ENCODE data around the gene IL4R.
A peak's percentile ranks its signal among the peaks of the same experiment; 100 is the strongest.
"Not testable (repeated sequence)": the region's sequence is repeated elsewhere in the genome, so short reads cannot be mapped to it uniquely, and the experiment has no call there.

Gene IL4R

DNA sequence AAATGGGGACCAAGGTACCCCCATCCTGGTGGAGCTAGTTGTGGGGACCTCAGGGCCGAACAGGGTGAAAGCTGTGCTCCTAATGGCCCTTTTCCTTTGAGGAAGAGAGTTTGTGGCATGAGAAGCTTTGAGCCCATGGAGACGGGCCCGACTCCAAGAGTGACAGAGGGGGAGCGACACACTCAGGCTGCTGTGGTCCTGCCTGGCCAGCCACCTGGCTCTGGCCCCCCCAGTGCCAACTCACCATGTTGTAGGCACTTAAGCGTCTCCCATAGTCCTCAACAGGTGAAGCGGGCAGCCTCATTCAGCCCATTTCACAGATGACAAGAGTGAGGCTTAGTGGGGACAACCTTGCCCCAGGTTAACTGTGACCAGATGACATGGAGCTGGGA is 89.8 kb downstream of the IL4R start:
- no peak for DNase-seq (ENCODE audit: low read depth in 2 of 2)

GRCh38 chr16:27404163-27404823 is 90.5 kb downstream of the IL4R start:
- DNase-seq (ENCODE audit: low read depth in 2 of 2), result no peak

- DNase-seq (ENCODE audit: low read depth in 2 of 2), result peak; percentile 69 to 75
These were observed 92.0 kb downstream of the IL4R start for GRCh38 chr16:27405546-27406451.

DNA sequence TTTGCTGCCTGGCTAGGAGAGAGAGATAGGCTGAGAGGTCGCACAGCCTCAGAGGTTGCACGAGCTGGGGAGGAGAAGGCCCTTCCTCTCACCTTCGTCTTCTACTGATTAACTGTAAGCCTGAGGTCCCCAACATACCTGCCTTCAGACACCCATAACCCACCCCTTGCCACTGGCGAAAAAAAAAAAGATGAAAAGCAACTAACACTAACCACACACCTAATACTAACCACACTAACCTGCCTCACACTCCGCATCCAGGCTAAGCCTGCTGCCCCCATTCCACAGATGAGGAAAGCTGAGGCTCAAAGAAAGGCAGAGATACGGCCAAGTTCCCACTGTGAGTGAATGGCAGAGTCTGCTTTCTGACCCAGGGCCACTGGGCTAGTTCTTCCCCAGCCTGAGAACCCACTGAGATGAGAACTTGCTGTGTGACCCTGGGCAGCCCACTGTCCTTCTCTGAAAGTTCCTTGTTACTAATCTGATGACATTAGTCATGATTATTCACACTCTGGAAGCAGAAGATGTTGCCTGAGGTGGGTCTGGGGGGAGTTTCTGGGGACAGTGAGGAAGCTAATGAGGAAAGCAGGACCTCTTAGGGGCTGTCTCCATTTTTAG is 92.8 kb downstream of the IL4R start:
- no peak for DNase-seq (ENCODE audit: low read depth in 2 of 2)

- no peak for DNase-seq (ENCODE audit: low read depth in 2 of 2)
These were observed 93.4 kb downstream of the IL4R start for GRCh38 chr16:27407133-27407532.

- no peak for DNase-seq (ENCODE audit: low read depth in 2 of 2)
These were observed 94.3 kb downstream of the IL4R start for GRCh38 chr16:27408012-27408601.

DNA sequence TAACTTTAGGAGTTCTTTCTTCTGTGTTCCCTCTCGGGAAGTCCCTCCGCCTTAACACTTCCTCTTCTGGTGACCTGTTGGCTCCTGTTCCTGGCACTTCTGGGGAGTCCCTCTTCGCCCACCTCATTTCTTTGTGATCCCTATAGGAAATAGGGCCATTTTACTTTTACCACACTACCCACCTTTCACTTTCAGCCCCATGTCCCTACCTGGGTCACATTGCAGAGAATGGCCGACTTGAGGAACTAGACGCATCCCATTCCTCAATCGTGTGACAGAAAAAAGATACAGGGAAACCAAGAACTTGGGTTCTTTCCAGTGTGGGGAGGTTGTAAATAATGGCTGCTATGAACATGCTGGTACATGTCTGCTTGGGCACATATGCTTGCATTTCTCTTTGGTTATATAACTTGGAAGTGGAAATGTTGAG is 94.8 kb downstream of the IL4R start:
- no peak for DNase-seq (ENCODE audit: low read depth in 2 of 2)

DNA sequence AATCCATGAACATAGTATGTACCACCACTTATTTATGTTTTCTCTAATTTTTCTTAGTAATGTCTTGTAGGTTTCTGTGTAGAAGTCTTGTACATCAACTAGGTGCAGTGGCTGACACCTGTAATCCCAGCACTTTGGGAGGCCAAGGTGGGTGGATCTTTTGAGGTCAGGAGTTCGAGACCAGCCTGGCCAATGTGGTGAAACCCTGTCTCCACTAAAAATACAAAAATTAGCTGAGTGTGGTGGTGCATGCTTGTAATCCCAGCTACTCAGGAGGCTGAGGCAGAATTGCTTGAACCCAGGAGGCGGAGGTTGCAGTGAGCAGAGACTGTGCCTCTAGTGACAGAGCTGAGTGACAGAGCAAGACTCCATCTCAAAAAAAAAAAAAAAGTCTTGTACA is 96.2 kb downstream of the IL4R start:
- not testable (repeated sequence) for DNase-seq (ENCODE audit: low read depth in 2 of 2)

- no peak for DNase-seq (ENCODE audit: low read depth in 2 of 2)
These were observed 97.0 kb downstream of the IL4R start for GRCh38 chr16:27410761-27411160.

DNA sequence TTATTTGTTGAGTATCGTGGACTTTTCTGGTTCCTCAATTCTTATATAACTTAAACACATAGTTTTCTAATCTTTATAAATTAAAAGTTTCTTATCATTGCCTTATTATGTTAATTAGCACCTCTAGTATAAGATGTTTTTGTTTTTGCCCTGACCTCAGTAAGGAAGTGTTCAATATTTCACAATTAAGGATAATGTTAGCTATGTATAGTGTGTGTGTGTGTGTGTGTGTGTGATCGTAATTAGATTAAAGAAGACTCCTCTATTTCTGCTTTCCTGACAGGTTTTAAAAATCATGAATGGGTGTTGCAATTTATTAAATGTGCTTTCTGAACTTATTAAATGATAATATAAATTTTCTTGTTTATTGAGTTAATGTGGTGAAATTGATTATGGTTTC is 100.2 kb downstream of the IL4R start:
- no peak for DNase-seq (ENCODE audit: low read depth in 2 of 2)
